Measurements from ENCODE around the gene ANP32A.

Gene ANP32A

DNA sequence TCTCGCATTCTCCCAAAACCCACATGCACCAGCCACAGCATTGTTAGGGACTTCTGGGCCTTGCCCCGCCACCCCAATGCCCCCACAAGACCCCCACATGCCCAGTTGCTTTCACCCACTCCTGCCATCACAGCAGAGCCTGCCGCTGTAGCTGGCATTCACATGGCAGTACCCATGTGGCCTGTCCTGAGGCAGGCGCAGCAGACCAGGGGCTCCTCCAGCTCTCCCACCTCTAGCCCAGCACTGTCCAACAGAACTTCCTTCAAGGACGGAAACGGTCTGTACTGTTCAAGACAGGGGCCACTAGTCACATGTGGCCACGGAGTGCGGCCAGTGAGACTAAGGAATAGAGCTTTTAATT lies 32.5 kb downstream of the ANP32A start:
- TF ChIP-seq, protein P1, sequence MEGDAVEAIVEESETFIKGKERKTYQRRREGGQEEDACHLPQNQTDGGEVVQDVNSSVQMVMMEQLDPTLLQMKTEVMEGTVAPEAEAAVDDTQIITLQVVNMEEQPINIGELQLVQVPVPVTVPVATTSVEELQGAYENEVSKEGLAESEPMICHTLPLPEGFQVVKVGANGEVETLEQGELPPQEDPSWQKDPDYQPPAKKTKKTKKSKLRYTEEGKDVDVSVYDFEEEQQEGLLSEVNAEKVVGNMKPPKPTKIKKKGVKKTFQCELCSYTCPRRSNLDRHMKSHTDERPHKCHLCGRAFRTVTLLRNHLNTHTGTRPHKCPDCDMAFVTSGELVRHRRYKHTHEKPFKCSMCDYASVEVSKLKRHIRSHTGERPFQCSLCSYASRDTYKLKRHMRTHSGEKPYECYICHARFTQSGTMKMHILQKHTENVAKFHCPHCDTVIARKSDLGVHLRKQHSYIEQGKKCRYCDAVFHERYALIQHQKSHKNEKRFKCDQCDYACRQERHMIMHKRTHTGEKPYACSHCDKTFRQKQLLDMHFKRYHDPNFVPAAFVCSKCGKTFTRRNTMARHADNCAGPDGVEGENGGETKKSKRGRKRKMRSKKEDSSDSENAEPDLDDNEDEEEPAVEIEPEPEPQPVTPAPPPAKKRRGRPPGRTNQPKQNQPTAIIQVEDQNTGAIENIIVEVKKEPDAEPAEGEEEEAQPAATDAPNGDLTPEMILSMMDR (IDR thresholded peaks at IDR 0.05; ENCODE audit: low read length, missing control alignments): no peak
- H3K4me3 ChIP-seq (replicated peaks; ENCODE audit: low read depth, low read length): no peak overlapping the region
- no peak for DNase-seq (ENCODE audit: low read depth)

GRCh38 chr15:68787609-68788263 lies 33.0 kb downstream of the ANP32A start:
- H3K4me3 ChIP-seq (replicated peaks; ENCODE audit: low read depth, low read length): no peak overlapping the region
- TF ChIP-seq, protein P1 (IDR thresholded peaks at IDR 0.05; ENCODE audit: low read length, missing control alignments): no peak
- DNase-seq (ENCODE audit: low read depth): no peak

DNA sequence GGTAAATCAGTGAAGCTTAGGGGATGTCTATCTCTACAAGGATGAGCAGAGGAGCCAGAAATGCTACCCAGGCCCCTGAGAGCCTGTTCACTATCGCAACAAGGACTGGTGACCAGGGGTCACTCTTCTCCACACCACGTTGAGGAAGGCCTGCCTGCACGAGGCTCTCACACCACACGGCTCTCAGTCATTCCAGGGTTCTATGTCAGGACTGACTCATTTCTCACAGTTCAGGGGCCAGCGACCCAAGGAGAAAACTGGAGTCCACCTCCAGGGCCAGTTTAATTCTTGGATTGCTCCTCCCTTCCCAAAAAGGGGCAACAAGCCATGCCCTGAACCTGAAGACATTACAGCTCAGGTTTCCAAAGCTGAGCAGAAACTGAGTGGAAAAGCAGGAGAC lies 33.9 kb downstream of the ANP32A start:
- H3K4me3 ChIP-seq (replicated peaks; ENCODE audit: low read depth, low read length): no peak overlapping the region
- TF ChIP-seq, protein P1 (IDR thresholded peaks at IDR 0.05; ENCODE audit: low read length, missing control alignments): no peak
- DNase-seq (ENCODE audit: low read depth): no peak

GRCh38 chr15:68785541-68785940 lies 35.2 kb downstream of the ANP32A start:
- TF ChIP-seq, protein P1 (IDR thresholded peaks at IDR 0.05; ENCODE audit: low read length, missing control alignments): no peak

GRCh38 chr15:68784206-68784605 lies 36.5 kb downstream of the ANP32A start:
- TF ChIP-seq, protein P1 (IDR thresholded peaks at IDR 0.05; ENCODE audit: low read length, missing control alignments): no peak

More at GRCh38 chr15:68785541-68785940, 35.2 kb downstream of the ANP32A start:
- no peak for DNase-seq (ENCODE audit: low read depth)
- H3K4me3 ChIP-seq (replicated peaks; ENCODE audit: low read depth, low read length): no peak overlapping the region

DNA sequence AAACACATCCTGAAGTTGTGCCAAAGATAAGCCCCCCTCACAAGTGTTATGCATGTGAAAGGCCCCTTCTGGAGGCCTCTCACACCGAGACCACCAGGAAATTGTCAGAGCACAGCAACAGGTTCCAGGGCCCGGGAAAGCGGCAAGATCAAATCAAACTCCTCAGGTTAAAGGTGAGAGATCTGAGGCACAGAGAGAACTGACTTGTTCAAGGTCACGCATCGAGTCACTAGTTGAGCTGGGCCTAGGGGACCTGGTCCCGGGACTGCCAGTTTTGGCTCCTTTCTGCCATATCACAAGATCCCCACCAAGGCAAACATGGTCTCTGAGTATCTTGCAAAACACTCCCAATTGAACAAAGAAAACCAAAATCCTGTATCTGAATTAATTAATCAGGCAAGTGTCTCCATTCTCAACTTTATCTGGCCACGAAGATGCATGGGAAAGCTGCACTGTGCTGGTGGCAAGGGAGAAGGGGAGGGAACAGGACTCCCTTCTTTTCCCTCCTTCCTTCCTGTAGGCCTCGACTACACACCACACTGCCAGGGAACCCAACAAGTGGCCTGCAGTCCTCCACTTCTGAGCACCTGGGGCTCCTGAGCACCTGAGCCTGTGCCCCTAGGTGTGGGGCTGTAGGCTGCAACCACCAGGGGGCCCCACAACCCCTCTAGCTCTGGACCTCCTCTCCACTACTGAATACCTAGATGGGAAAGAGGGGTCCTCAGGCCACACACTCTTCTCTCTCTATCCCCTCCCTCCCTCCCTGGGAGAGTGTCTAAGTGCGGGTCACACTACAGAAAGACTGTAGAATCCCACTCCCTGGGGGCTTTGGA lies 37.3 kb downstream of the ANP32A start:
- no peak overlapping the region for H3K4me3 ChIP-seq (replicated peaks; ENCODE audit: low read depth, low read length)
- peak; percentile 18 for DNase-seq (ENCODE audit: low read depth)
- TF ChIP-seq, protein P1 (IDR thresholded peaks at IDR 0.05; ENCODE audit: low read length, missing control alignments): peak; percentile 52

More at GRCh38 chr15:68784206-68784605, 36.5 kb downstream of the ANP32A start:
- DNase-seq (ENCODE audit: low read depth): no peak
- no peak overlapping the region for H3K4me3 ChIP-seq (replicated peaks; ENCODE audit: low read depth, low read length)
